HG03280 (cell line): Measurements from ENCODE around the gene HMCES.
"Not testable (repeated sequence)": the region's sequence is repeated elsewhere in the genome, so short reads cannot be mapped to it uniquely, and the experiment has no call there.

ENCODE experiments used
- ATAC-seq: cut with Tn5 transposase; IDR thresholded peaks from one replicate; pipeline ENCODE4 v1.9.1; 2021; ENCODE audit warnings: mild to moderate bottlenecking, moderate library complexity; ENCODE audit not compliant: unreplicated experiment

HMCES gene

GRCh38 chr3:129345971-129346370 lies 67.3 kb downstream of the HMCES start:
- no peak for ATAC-seq

- no peak for ATAC-seq
These were observed 68.2 kb downstream of the HMCES start for GRCh38 chr3:129346695-129347457.

- no peak for ATAC-seq
These were observed 68.8 kb downstream of the HMCES start for GRCh38 chr3:129347458-129347845.

GRCh38 chr3:129348734-129349133 lies 70.1 kb downstream of the HMCES start:
- ATAC-seq: no peak

GRCh38 chr3:129349169-129349568 lies 70.5 kb downstream of the HMCES start:
- not testable (repeated sequence) for ATAC-seq

- no peak for ATAC-seq
These were observed 71.1 kb downstream of the HMCES start for GRCh38 chr3:129349791-129350190.

- ATAC-seq: no peak
These were observed 73.4 kb downstream of the HMCES start for GRCh38 chr3:129352045-129352444.

- no peak for ATAC-seq
These were observed 74.2 kb downstream of the HMCES start for GRCh38 chr3:129352650-129353588.

GRCh38 chr3:129353589-129353941 lies 74.9 kb downstream of the HMCES start:
- ATAC-seq: no peak
